DOHH2 (cell line): ENCODE data around the gene KCNH3.

Experiments used
- H3F3A ChIP-seq: fragments of 200-600 bp; sonication (generic), shearing (Covaris generic); 2 replicates; pipeline ENCODE4 v1.6.0; 2016; ENCODE audit warnings: antibody characterized with exemption, mild to moderate bottlenecking; ENCODE audit not compliant: control insufficient read depth, insufficient read depth
- H3K27ac ChIP-seq: fragments of 200-600 bp; sonication (generic); 2 replicates; pipeline ENCODE4 v1.5.1; 2014; ENCODE audit warnings: low read depth, mild to moderate bottlenecking, low read length, moderate library complexity
- H3K27me3 ChIP-seq: fragments of 200-600 bp; sonication (generic); 2 replicates; pipeline ENCODE4 v1.6.1; 2014; ENCODE audit warnings: mild to moderate bottlenecking, low read length, mixed read lengths; ENCODE audit not compliant: control insufficient read depth
- H3K36me3 ChIP-seq: fragments of 200-600 bp; sonication (generic); 2 replicates; pipeline ENCODE4 v1.6.1; 2014; ENCODE audit warnings: mild to moderate bottlenecking, low read length, moderate library complexity, mixed read lengths; ENCODE audit not compliant: control insufficient read depth
- H3K4me1 ChIP-seq: fragments of 200-600 bp; sonication (generic); 2 replicates; pipeline ENCODE4 v1.6.1; 2014; ENCODE audit warnings: mild to moderate bottlenecking, low read length, mixed read lengths; ENCODE audit not compliant: control insufficient read depth
- H3K4me2 ChIP-seq: fragments of 200-600 bp; sonication (generic); 2 replicates; pipeline ENCODE4 v1.6.0; 2014; ENCODE audit warnings: mild to moderate bottlenecking, low read length, moderate library complexity
- H3K4me3 ChIP-seq: fragments of 200-600 bp; sonication (generic); 2 replicates; pipeline ENCODE4 v1.5.1; 2014; ENCODE audit warnings: mild to moderate bottlenecking, low read length, mixed read lengths
- H3K79me2 ChIP-seq: fragments of 200-600 bp; sonication (generic); 2 replicates; pipeline ENCODE4 v1.6.1; 2014; ENCODE audit warnings: mild to moderate bottlenecking, low read length, mixed read lengths; ENCODE audit not compliant: control insufficient read depth
- H3K9me2 ChIP-seq: fragments of 200-600 bp; sonication (generic); replicated peaks from 2 replicates; pipeline ENCODE4 v1.6.1; 2014; ENCODE audit warnings: mild to moderate bottlenecking, low read length, mixed read lengths; ENCODE audit not compliant: control insufficient read depth
- H3K9me3 ChIP-seq: fragments of 200-600 bp; sonication (generic); 2 replicates; pipeline ENCODE4 v1.6.1; 2014; ENCODE audit warnings: antibody characterized with exemption, low read length, mixed read lengths; ENCODE audit not compliant: control insufficient read depth, insufficient read depth
- H4K20me1 ChIP-seq: fragments of 200-600 bp; sonication (generic); 2 replicates; pipeline ENCODE4 v1.6.0; 2014; ENCODE audit warnings: low read depth, mild to moderate bottlenecking, antibody characterized with exemption, low read length, moderate library complexity; ENCODE audit not compliant: control insufficient read depth, insufficient read depth
- CTCF ChIP-seq: fragments of 200-600 bp; sonication (generic); IDR thresholded peaks from one replicate; pipeline ENCODE4 v1.5.1; 2014; ENCODE audit warnings: antibody characterized with exemption, mild to moderate bottlenecking, low read depth, low read length; ENCODE audit not compliant: poor library complexity, severe bottlenecking
- EZH2phosphoT487 ChIP-seq: fragments of 200-600 bp; sonication (generic); IDR thresholded peaks from 2 replicates; pipeline ENCODE4 v1.6.1; 2017; ENCODE audit warnings: borderline replicate concordance, mild to moderate bottlenecking, antibody characterized with exemption, low read length, moderate library complexity, mixed read lengths

Gene KCNH3

DNA sequence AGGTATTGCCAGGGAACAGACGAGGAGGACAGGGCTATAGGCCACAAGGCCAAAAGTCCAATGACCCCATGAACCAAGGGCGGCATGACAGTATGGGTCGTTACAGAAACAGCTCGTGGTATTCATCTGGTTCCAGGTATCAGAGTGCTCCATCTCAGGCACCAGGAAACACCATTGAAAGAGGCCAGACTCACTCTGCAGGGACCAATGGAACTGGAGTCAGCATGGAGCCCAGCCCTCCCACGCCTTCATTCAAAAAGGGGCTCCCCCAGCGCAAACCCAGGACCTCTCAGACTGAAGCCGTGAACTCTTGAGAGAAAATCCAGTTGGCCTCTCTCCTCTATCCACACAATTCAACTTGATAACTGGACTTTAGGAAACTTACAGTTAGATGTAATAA lies 12.9 kb upstream of the KCNH3 start:
- Histone ChIP-seq H3F3A (peaks cover 14% of the 10 kb centered on the region), H3K4me3 (no peak overlapping the region), H4K20me1 (no peaks in the 10 kb centered on the region), H3K4me2 (no peak overlapping the region), H3K9me2 (no peaks in the 10 kb centered on the region), H3K27me3 (no peaks in the 10 kb centered on the region), H3K79me2 (no peaks in the 10 kb centered on the region), H3K27ac (no peak overlapping the region), H3K36me3 (peaks cover 36% of the 10 kb centered on the region), H3K9me3 (no peaks in the 10 kb centered on the region), H3K4me1 (peaks cover 24% of the 10 kb centered on the region)
- TF ChIP-seq EZH2phosphoT487 (no peak), CTCF (no peak)

GRCh38 chr12:49527361-49528130 lies 11.3 kb upstream of the KCNH3 start:
- peaks cover 8% of the 10 kb centered on the region for H3K4me1 ChIP-seq
- no peak overlapping the region for H3K4me3 ChIP-seq
- H3K27me3 ChIP-seq, result no peaks in the 10 kb centered on the region
- H4K20me1 ChIP-seq, result no peaks in the 10 kb centered on the region
- H3K4me2 ChIP-seq, result no peak overlapping the region
- H3K79me2 ChIP-seq, result no peaks in the 10 kb centered on the region
- no peaks in the 10 kb centered on the region for H3K9me2 ChIP-seq
- no peak overlapping the region for H3K27ac ChIP-seq
- 0 out of 2 replicates have a peak, but pooled peaks cover 2% of the 10 kb centered on the region for H3F3A ChIP-seq
- no peak for TF ChIP-seq EZH2phosphoT487
- no peak for TF ChIP-seq CTCF
- peaks cover 33% of the 10 kb centered on the region for H3K36me3 ChIP-seq
- no peaks in the 10 kb centered on the region for H3K9me3 ChIP-seq

- TF ChIP-seq EZH2phosphoT487, result no peak
- TF ChIP-seq CTCF, result no peak
- H3K9me2 ChIP-seq, result no peaks in the 10 kb centered on the region
- peaks cover 27% of the 10 kb centered on the region for H3K36me3 ChIP-seq
- H3K27ac ChIP-seq, result no peak overlapping the region
- no peaks in the 10 kb centered on the region for H3K79me2 ChIP-seq
- no peaks in the 10 kb centered on the region for H3K9me3 ChIP-seq
- H3F3A ChIP-seq, result 0 out of 2 replicates have a peak, but pooled peaks cover 2% of the 10 kb centered on the region
- H4K20me1 ChIP-seq, result no peaks in the 10 kb centered on the region
- H3K4me2 ChIP-seq, result no peak overlapping the region
- peaks cover 7% of the 10 kb centered on the region; the same call in 1 of the 2 replicates for H3K4me1 ChIP-seq
- no peak overlapping the region for H3K4me3 ChIP-seq
- H3K27me3 ChIP-seq, result no peaks in the 10 kb centered on the region
Observed at GRCh38 chr12:49529414-49529813, 9.4 kb upstream of the KCNH3 start.
